GM12873 (cell line): ENCODE results near the gene PRTG.

Source experiments
- TF ChIP-seq, protein P1 (sequence below): IDR thresholded peaks from 2 replicates; pipeline ENCODE4 v1.5.1; 2012; ENCODE audit warnings: low read depth, mild to moderate bottlenecking, moderate library complexity, low read length, control low read depth; ENCODE audit not compliant: insufficient read depth; ENCODE audit errors: missing control alignments

The PRTG gene

DNA sequence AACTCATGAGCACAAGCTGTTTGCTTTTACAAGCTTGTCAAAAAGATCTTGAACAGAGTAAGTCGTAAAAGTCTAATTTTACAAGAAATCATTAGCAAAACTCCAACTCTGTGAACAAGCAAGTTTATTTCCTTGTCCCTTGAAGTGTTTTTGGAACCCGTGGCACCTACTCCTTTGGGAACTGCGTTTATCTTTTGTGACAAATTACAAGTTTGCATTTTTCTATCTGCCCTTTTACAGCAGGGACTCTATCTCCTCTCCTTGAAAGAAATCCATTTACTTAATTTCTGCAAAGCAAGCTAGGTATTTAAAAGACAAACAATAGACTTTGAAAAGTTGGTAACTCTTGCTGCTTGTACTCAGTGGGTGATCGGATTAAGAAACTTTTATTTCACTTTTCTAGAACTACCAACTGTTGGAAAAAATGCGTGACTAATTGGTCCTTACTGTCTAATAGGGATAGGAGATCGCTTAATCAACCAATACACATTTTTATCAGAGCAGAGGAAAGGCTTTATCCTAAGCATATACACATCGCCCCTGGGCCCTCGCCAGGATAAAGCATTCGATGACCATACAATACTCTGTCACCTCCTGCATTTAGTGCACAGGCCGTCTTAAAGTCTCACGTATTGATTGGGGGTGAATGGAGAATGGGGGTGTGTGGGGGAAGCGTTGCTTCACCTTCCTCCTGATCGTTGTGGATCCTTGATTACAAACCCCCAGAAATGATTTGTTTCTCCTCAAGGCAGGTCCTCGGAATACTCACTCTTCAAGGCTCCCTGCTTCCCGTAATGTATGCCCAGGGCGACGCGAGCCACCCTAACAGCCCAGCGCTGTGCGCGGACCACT is 1.7 kb downstream of the PRTG start:
- TF ChIP-seq, protein P1, sequence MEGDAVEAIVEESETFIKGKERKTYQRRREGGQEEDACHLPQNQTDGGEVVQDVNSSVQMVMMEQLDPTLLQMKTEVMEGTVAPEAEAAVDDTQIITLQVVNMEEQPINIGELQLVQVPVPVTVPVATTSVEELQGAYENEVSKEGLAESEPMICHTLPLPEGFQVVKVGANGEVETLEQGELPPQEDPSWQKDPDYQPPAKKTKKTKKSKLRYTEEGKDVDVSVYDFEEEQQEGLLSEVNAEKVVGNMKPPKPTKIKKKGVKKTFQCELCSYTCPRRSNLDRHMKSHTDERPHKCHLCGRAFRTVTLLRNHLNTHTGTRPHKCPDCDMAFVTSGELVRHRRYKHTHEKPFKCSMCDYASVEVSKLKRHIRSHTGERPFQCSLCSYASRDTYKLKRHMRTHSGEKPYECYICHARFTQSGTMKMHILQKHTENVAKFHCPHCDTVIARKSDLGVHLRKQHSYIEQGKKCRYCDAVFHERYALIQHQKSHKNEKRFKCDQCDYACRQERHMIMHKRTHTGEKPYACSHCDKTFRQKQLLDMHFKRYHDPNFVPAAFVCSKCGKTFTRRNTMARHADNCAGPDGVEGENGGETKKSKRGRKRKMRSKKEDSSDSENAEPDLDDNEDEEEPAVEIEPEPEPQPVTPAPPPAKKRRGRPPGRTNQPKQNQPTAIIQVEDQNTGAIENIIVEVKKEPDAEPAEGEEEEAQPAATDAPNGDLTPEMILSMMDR: no peak

DNA sequence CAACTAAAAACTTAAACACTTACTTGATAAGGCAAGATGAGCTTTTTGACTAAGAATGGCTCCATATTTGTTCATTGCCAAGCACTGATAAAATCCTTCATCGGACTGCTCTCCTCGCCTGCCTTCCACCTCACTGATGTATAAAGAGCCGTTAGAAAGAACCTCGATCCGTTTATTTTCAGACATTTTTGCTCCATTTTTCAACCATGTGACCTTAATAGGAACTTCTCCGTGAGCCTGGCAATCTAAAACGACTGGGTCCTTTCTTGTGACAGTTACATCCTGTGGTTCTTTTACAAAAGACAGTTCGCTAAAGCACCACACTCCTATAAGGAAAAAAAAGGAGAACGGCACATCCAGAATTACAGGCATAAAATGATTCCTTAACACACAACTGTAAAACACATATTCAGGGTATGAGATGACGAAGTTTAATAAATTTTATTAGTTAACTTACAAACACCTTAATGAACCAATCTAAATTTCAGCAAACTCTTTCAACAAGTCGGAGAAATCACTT is 2.5 kb downstream of the PRTG start:
- TF ChIP-seq, protein P1: no peak

DNA sequence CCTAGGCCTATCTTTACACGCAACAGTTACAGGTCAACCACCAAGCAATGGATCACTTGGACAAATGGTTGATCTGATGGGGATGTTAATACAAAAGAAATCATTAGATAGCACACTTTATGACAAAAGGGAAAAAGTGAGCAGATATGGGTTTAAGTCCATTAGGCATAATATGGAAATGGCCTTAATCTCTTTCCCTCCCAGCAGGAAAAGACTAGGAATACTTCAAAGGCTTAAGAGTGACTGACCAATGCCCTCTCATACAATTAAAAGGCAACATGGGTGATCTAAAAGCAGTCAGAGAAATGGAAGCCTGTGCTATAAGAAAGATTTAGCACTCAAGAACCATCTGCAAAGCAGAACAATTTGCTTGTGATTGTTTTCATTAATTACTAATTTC is 3.3 kb downstream of the PRTG start:
- TF ChIP-seq, protein P1: no peak

DNA sequence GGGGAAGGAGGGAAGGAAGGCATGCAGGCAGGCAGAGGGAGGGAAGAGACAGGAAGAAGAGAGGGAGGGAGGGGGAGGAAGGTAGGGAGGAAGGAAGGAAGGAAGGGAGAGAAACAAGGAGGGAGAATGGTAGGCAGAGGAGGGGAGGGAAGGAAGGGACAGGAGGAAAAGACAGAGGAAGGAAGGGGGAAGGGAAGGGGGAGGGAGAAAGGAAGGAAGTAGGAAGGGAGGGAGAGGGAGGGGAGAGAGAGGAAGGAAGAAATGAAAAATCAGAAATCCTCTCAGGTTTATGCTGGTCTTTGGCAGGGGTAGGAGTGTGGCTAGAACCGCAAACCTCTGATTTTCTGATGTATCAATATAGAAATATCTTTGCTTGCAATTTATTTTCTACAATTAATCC is 4.2 kb downstream of the PRTG start:
- TF ChIP-seq, protein P1: no peak

DNA sequence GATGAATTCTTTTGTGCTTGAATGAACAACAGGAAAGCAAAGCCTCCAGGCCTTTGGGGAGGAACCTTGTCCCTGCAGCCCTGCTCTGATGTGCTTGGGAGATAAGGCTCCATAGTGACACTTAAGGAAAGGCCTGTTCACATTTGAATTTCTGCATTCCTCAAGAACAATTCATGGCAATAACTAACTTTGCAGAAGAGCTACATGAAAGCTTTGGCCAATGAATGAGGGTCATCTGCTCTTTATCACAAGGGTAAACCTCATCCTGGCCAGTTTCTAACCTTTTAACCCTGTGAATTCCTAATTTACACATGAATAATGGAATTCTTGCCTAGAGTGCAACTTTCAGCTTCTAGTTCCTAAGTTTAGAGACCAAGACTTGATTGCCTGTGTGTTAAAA is 5.6 kb downstream of the PRTG start:
- TF ChIP-seq, protein P1: no peak

DNA sequence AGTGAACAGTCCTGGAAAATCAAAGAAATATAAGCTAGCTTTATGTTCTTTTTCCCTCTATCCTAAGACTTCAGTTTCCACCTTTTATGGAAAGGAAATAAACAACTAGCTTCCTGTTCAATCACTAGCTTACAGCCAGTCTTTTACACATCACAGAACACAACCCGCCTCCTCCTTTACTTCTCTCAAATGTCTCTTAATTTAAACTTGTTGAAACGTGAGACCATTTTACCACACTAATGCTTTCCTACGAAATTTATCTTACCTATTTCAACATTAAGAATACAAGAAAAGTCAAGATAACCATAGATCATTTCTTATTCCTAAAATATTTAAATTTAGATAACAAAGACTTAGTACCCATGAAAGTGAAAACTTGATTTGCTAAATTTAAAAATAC is 6.2 kb downstream of the PRTG start:
- TF ChIP-seq, protein P1: no peak

DNA sequence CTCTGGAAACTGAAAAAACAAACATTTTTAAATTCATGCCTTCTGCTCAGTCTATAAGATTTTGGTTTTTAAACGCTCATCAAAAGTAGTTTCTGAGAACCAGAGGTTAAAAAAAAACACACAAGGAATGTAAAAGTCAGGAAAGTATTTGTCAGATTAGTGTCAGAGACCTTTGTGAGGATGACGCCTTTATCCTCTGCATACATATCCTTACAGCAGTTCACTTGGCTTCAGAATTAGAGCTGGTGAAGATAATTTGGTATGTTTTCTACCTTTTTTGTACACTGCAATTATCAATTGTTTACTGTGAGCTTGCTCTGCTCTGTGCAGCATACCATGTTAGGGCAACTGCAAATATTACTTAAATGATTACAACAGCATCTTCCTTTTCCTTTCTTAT is 8.3 kb downstream of the PRTG start:
- TF ChIP-seq, protein P1: no peak
